Keratinocyte (primary cell): ENCODE data around the gene A4GALT.
"Not testable (repeated sequence)": the region's sequence is repeated elsewhere in the genome, so short reads cannot be mapped to it uniquely, and the experiment has no call there.

Experiments
- EZH2 ChIP-seq: IDR thresholded peaks from one replicate; pipeline ENCODE4 v1.6.1; 2012; ENCODE audit warnings: inconsistent platforms, mild to moderate bottlenecking, low read length, moderate library complexity
- TF ChIP-seq, protein P1 (sequence below), 3 experiments: IDR thresholded peaks in 1 of 3; conservative IDR thresholded peaks in 1 of 3; optimal IDR thresholded peaks in 1 of 3; 2 replicates in 2 of 3; 3 replicates in 1 of 3; pipeline versions ENCODE3 to v1.5.1; 2011; ENCODE audit warnings: low read length in 3 of 3, mild to moderate bottlenecking in 3 of 3, moderate library complexity in 2 of 3, control low read depth in 1 of 3, inconsistent platforms in 1 of 3; ENCODE audit not compliant: insufficient read depth in 2 of 3; ENCODE audit errors: extremely low read depth in 1 of 3

DNA sequence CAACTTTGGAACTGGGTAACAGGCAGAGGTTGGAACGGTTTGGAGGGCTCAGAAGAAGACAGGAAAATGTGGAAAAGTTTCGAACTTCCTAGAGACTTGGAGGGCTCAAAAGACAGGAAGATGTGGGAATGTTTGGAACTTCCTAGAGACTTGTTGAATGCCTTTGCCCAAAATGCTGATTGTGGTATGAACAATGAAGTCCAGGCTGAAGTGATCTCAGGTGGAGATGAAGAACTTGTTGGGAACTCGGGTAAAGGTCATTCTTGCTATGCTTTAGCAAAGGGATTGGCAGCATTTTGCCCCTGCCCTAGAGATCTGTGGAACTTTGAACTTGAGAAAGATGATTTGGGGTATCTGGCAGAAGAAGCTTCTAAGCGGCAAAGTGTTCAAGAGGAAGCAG, 42.7 kb downstream of the A4GALT start:
- TF ChIP-seq, protein P1, sequence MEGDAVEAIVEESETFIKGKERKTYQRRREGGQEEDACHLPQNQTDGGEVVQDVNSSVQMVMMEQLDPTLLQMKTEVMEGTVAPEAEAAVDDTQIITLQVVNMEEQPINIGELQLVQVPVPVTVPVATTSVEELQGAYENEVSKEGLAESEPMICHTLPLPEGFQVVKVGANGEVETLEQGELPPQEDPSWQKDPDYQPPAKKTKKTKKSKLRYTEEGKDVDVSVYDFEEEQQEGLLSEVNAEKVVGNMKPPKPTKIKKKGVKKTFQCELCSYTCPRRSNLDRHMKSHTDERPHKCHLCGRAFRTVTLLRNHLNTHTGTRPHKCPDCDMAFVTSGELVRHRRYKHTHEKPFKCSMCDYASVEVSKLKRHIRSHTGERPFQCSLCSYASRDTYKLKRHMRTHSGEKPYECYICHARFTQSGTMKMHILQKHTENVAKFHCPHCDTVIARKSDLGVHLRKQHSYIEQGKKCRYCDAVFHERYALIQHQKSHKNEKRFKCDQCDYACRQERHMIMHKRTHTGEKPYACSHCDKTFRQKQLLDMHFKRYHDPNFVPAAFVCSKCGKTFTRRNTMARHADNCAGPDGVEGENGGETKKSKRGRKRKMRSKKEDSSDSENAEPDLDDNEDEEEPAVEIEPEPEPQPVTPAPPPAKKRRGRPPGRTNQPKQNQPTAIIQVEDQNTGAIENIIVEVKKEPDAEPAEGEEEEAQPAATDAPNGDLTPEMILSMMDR (optimal IDR thresholded peaks at IDR 0.05 in 1 of 3, IDR thresholded peaks at IDR 0.05 in 1 of 3, conservative IDR thresholded peaks at IDR 0.05 in 1 of 3; ENCODE audit: extremely low read depth in 1 of 3, insufficient read depth in 2 of 3, low read length in 3 of 3): not testable (repeated sequence)
- TF ChIP-seq EZH2: not testable (repeated sequence)
